Forelimb muscle (tissue), 1 donor: ENCODE data around the gene USP26. TPM values are rescaled to one million over a fixed set of nuclear protein-coding genes. Genes with fewer than 3 reads are reported as not detected.
"Not testable (repeated sequence)": the region's sequence is repeated elsewhere in the genome, so short reads cannot be mapped to it uniquely, and the experiment has no call there.

Experiments
- DNase-seq: peaks from one replicate; pipeline ENCODE4 v3.0.0-alpha.2; 2013; ENCODE audit warnings: low read depth
- polyA plus RNA-seq: library from polyadenylated mRNA; unstranded; fragments of 120-200 nt; gene quantifications from one replicate; pipeline ENCODE4 v1.2.1, GENCODE V29; 2013; ENCODE audit not compliant: insufficient read length

The USP26 gene
- polyA plus RNA-seq, 1 donor: not detected

DNA sequence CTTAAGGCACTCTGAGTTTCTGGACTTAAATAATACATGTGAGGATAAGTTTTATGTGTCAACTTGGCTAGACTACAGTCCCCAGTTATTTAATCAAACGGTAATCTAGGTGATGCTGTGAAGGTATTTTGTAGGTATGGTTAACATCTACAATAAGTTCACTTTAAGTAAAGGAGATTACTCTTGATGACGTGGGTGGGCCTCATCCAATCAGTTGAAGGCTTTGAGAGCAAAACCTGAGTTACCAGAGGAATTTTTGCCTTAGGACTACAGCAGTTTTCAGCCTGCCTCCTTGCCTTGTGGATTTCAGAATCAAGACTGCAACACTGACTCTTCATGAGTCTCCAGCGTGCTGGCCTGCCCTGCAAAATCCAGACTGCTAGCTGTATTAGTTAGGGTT, 78.7 kb downstream of the USP26 start:
- no peak for DNase-seq

DNA sequence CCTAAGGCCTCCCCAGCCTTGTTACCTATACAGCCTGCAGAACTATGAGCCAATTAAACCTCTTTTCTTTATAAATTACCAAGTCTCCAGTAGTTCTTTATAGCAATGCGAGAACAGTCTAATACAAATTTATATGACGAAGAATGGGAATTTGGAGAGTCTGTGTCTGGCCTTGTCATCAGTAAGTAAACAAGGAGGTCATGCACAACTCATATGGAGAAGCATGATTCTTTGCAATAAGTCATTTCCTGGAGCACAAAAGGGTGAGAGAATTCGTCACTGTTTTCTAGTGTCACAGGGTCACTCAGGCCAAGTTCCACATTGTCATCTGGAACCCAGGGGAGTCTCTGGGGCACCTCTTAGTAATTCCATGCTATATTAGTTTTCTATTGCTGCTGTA, 89.5 kb downstream of the USP26 start:
- no peak for DNase-seq

DNA sequence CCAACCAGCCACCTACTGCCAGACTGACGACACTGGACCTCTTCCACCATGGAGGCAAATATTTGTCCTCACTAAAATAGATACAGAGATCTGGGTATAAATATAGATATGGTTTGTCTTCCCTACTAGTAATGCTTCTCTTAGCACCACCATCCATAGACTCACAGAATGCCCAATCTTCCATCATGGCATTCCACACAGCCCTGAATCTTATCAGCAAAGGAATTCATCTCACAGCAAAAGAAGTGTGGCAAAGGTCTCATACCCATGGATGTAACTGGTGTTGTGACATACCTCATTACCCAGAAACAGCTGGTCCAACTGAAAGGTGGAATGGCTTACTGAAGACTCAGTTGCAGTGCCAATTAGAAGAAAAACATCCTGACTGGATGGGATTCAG, 91.3 kb downstream of the USP26 start:
- no peak for DNase-seq

DNA sequence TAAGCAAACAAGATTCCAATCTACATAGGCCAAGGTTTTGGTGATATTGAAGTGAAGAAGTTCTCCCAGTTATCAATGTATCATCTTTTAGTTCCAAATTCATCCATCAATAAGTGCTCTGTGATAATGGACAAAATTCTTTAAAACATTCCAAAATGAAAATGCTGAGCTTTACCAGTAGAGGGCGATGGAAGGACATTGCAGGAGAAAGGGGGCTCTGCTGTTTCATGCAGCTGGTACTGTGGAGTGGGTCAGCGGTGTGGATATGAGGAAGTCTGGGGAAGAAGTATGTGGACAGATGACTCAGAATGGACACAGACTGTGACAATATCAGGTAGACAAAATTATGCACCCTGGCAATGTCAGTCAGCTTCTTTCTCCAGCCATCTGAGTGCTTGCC, 91.9 kb downstream of the USP26 start:
- no peak for DNase-seq

DNA sequence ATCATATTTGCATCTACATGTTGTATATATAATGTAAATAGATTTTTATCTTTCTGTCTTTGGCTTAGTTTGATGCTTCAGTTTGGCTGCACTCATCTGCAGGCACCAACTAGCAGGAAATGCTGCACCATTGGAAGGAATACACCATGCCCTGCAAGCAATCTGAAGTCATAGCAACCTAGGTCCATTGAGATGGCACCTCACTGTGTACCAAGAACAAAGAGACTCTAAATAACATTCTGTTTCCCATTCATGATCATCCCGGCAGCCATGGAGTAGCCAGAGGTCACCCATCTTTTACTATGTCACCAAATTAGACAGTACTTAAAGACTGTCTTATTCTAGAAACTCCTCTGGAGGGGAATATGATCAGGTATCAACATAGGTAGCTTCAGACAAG, 97.7 kb downstream of the USP26 start:
- no peak for DNase-seq

DNA sequence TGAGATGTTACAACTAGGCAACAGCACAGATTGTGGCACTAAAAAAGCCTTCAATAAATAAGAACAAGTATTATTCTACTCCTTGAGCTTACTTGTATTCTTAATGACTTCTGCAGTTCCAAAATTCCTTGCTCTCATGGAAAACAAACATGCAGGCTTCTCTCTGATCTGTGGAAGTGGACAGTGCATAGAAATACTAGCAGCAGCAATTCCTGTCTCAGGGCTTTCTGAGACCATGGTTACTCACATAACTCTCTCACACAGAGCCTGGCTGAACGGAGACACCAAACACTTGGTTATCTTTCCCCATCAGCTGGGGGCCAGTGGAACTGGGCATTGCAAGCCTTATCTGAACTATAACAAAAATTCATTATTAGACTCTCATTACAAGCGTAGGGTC, 106.1 kb downstream of the USP26 start:
- no peak for DNase-seq

DNA sequence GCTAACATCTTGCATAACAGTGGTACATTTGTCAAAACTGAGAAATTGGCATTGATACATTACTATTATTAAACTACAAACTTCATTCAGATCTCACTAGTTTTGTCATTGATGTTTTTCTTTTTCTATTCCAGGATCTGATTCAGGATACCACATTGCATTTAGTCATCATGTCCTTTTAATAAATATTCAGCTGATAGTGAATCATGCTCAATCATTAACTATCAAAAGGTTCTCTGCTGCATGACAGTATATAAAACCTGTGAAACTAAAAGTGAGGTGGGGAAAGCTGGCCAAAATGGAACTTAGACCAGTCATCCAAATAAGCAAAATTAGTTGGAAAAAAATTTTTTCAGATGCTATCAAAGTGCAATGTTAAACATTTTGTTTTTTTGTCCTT, 110.4 kb downstream of the USP26 start:
- DNase-seq: no peak

DNA sequence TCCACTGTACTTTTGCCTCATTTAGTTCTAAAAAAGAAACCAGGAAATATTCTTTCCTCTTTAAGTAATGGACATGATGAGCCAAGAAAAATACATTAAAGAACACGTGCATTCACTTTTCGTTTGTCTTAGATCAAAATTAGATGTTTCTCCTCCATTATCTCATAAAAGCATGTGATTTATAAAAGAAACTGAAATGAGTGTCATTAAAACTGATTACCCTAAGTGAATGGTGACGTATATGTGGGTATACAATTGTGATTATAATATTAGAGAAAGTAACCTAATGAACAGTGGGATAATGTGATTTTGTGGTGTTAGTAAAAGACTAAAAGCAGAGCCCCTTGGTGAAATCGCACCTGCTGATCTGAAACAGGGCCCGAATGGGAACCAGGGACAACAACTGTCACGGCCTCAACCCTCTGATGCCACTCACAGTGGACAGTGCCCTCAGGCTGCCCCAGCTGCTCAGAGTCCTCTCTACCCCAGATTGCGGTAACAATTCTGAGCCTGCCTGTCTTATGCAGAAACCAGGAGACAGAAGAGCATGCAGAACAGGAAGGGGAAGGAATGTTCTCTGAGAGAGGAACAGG, 112.8 kb downstream of the USP26 start:
- DNase-seq: no peak

DNA sequence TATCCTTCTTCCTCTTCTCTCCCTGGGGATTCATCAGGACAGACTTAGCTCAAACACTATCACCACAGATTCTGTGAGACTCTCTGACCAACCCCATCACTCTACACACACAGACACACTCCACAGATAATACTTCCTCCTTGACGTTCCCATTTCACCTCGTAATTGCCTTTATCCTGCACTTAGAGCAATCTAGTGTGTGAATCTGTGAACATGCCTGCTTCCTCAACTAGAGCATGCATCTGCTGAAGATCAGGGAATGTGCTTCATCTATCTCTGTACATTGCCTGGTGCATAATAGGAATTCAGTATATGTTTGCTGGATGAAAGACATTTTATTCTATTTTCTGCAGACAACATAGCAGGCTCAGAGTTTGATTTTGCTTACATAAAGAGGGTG, 113.4 kb downstream of the USP26 start:
- no peak for DNase-seq

DNA sequence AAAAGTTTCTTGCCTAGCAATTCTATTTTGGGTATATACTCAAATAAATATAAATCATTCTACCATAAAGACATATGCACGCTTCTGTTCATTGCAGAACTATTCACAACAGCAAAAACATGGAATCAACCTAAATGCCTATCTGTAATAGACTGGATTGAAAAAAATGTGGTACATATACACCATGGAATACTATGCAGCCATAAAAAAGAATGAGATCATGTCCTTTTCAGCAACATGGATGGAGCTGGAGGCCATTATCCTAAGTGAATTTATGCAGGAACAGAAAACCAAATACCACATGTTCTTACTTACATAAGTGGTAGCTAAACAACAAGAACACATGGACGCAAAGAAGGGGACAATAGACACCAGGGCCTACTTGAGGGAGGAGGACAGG, 116.9 kb downstream of the USP26 start:
- DNase-seq: not testable (repeated sequence)

Other genes with a start within 250 kb of the USP26 start
- gene HS6ST2, start 138.5 kb downstream of the USP26 start, polyA plus RNA-seq: 46.5 TPM
- not detected for gene TFDP3, start 121.2 kb upstream of the USP26 start, polyA plus RNA-seq